HEK293T (cell line): ENCODE results near the gene FEV.

Source experiments
- ARNT ChIP-seq: fragments of 450-650 bp; IDR thresholded peaks from 2 replicates; pipeline ENCODE4 v1.6.1; 2017; ENCODE audit warnings: mild to moderate bottlenecking
- BHLHE40 ChIP-seq: fragments of 450-650 bp; IDR thresholded peaks from 2 replicates; pipeline ENCODE4 v1.6.1; 2016; ENCODE audit warnings: mild to moderate bottlenecking, moderate library complexity, borderline replicate concordance
- CTBP1 ChIP-seq: fragments of 450-650 bp; IDR thresholded peaks from 2 replicates; pipeline ENCODE4 v1.6.1; 2016; ENCODE audit warnings: borderline replicate concordance
- FOXA1 ChIP-seq: fragments of 450-650 bp; IDR thresholded peaks from 2 replicates; pipeline ENCODE4 v1.6.1; 2016; ENCODE audit warnings: mild to moderate bottlenecking
- FOXK2 ChIP-seq: fragments of 450-650 bp; IDR thresholded peaks from 2 replicates; pipeline ENCODE4 v1.6.1; 2016; ENCODE audit warnings: mild to moderate bottlenecking
- FOXM1 ChIP-seq: fragments of 450-650 bp; IDR thresholded peaks from 2 replicates; pipeline ENCODE4 v1.6.1; 2017; ENCODE audit warnings: mild to moderate bottlenecking, borderline replicate concordance
- HDGF ChIP-seq: fragments of 450-650 bp; IDR thresholded peaks from 2 replicates; pipeline ENCODE4 v1.6.1; 2017; ENCODE audit warnings: antibody characterized with exemption, borderline replicate concordance
- L3MBTL2 ChIP-seq: fragments of 450-650 bp; conservative IDR thresholded peaks from 2 replicates; pipeline ENCODE4 v1.6.1; 2016; ENCODE audit warnings: mild to moderate bottlenecking
- LEF1 ChIP-seq: fragments of 450-650 bp; IDR thresholded peaks from 2 replicates; pipeline ENCODE4 v1.6.1; 2017; ENCODE audit warnings: mild to moderate bottlenecking, borderline replicate concordance
- NFRKB ChIP-seq: fragments of 450-650 bp; IDR thresholded peaks from 2 replicates; pipeline ENCODE4 v1.6.1; 2016; ENCODE audit warnings: mild to moderate bottlenecking, moderate library complexity
- PKNOX1 ChIP-seq: fragments of 450-650 bp; IDR thresholded peaks from 2 replicates; pipeline ENCODE4 v1.6.1; 2016
- SP1 ChIP-seq: fragments of 450-650 bp; IDR thresholded peaks from 2 replicates; pipeline ENCODE4 v1.6.1; 2017
- TARDBP ChIP-seq: fragments of 450-650 bp; IDR thresholded peaks from 2 replicates; pipeline ENCODE4 v1.6.1; 2016
- ZNF384 ChIP-seq: fragments of 450-650 bp; IDR thresholded peaks from 2 replicates; pipeline ENCODE4 v1.6.1; 2016

- TF ChIP-seq HDGF = no peak
- TF ChIP-seq PKNOX1 = no peak
- no peak for TF ChIP-seq L3MBTL2
- no peak for TF ChIP-seq FOXA1
- TF ChIP-seq CTBP1 = no peak
- TF ChIP-seq BHLHE40 = no peak
- TF ChIP-seq FOXK2 = no peak
- TF ChIP-seq SP1 = no peak
- TF ChIP-seq TARDBP = no peak
- TF ChIP-seq ZNF384 = no peak
- TF ChIP-seq ARNT = no peak
- no peak for TF ChIP-seq LEF1
- TF ChIP-seq FOXM1 = no peak
- no peak for TF ChIP-seq NFRKB
These were observed 36.6 kb upstream of the FEV start for GRCh38 chr2:219021591-219021990.
